ENCODE measurements around the gene STEAP3. TPM values are rescaled to one million over a fixed set of nuclear protein-coding genes. Genes with fewer than 3 reads are reported as not detected.

Gene STEAP3
- total RNA-seq, 1 donor from 2014 or later, result 38.8 TPM

DNA sequence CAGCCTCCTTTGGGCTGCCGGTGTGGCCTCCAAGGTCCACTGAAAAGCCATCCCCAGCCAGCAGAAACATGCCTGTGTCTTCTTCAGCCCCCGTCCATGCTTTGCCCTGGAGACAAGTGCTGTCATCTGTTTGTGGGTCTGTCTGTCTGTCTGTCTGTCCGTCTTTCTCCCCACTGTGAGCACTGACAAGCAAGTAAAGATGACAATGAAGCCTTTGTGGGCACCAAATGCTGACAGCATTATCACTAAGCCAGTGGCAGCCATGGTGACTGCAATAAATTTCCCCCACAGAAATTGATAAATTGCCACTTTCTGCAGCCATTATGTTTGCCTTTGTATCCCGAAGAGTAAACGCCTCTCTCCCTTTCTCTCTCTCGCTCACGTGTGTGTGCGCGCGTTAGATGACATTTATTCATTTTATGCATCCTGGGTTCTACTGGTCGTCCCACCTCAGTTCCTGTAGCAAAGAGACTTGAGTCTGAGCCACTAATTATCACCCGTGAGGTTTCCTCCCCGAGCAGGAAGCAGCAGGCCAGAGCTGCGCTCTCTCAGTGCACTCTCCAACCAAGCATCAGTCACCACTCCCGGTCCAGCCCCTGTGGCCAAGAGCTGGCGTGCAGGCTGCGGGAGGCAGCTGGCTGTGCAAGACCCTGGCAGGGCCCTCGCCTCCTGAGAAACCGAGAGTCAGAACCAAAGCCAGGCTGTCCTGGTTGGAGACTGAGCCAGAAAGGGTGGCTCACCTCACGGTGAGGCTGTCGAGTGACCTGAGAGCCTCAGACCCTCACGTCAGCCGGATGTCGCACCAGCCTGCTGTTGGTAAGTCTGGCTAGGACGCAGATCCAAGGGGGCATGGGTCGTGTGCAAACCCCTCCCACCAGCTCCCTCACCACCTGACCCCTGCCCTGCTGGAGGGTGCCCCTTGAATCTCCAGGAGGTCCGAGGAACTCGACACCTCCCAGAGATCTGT lies 6.9 kb downstream of the STEAP3 start:
- Mint-ChIP-seq H3K9me3 (ENCODE audit: unreplicated experiment) (peaks cover 3% of the 10 kb centered on the region), H3K27ac (ENCODE audit: unreplicated experiment) (peak overlapping the region; percentile 48), H3K36me3 (ENCODE audit: low read depth, unreplicated experiment) (peaks cover 10% of the 10 kb centered on the region), H3K4me1 (ENCODE audit: low read depth, unreplicated experiment) (peaks cover 48% of the 10 kb centered on the region), H3K4me3 (ENCODE audit: unreplicated experiment) (no peak overlapping the region), H3K27me3 (ENCODE audit: low read depth, unreplicated experiment) (peaks cover 3% of the 10 kb centered on the region)
- no peaks in the 10 kb centered on the region for H3K9me3 ChIP-seq (ENCODE audit: insufficient read depth, low read depth, low read length)
- FAIRE-seq (no peak), DNase-seq (ENCODE audit: low read depth) (peak; percentile 65)
- TF ChIP-seq, protein P1, sequence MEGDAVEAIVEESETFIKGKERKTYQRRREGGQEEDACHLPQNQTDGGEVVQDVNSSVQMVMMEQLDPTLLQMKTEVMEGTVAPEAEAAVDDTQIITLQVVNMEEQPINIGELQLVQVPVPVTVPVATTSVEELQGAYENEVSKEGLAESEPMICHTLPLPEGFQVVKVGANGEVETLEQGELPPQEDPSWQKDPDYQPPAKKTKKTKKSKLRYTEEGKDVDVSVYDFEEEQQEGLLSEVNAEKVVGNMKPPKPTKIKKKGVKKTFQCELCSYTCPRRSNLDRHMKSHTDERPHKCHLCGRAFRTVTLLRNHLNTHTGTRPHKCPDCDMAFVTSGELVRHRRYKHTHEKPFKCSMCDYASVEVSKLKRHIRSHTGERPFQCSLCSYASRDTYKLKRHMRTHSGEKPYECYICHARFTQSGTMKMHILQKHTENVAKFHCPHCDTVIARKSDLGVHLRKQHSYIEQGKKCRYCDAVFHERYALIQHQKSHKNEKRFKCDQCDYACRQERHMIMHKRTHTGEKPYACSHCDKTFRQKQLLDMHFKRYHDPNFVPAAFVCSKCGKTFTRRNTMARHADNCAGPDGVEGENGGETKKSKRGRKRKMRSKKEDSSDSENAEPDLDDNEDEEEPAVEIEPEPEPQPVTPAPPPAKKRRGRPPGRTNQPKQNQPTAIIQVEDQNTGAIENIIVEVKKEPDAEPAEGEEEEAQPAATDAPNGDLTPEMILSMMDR (IDR thresholded peaks at IDR 0.05; ENCODE audit: insufficient read depth, low read depth, low read length), result no peak
- TF ChIP-seq EZH2 (IDR thresholded peaks at IDR 0.05; ENCODE audit: insufficient read depth, low read length), result no peak
- no peaks in the 10 kb centered on the region for H3K36me3 ChIP-seq (ENCODE audit: insufficient read depth, low read length)
- H3K27ac ChIP-seq (ENCODE audit: low read depth, low read length), result peak overlapping the region; percentile 81
- peaks cover 46% of the 10 kb centered on the region for H3K79me2 ChIP-seq (ENCODE audit: insufficient read depth, low read length)
- H3K4me3 ChIP-seq (ENCODE audit: insufficient read depth, low read depth, low read length), result peak overlapping the region; percentile 30
- H2AFZ ChIP-seq (ENCODE audit: low read depth, low read length), result peak overlapping the region; percentile 75
- H3K9ac ChIP-seq (ENCODE audit: low read length), result peak overlapping the region; percentile 57
- peaks cover 15% of the 10 kb centered on the region for H4K20me1 ChIP-seq (ENCODE audit: insufficient read depth, low read length)
- peak overlapping the region; percentile 75 for H3K4me2 ChIP-seq (ENCODE audit: low read length)
- H3K4me1 ChIP-seq (ENCODE audit: insufficient read depth, low read length), result peaks cover 44% of the 10 kb centered on the region
- H3K27me3 ChIP-seq (ENCODE audit: insufficient read depth, low read length), result no peaks in the 10 kb centered on the region

DNA sequence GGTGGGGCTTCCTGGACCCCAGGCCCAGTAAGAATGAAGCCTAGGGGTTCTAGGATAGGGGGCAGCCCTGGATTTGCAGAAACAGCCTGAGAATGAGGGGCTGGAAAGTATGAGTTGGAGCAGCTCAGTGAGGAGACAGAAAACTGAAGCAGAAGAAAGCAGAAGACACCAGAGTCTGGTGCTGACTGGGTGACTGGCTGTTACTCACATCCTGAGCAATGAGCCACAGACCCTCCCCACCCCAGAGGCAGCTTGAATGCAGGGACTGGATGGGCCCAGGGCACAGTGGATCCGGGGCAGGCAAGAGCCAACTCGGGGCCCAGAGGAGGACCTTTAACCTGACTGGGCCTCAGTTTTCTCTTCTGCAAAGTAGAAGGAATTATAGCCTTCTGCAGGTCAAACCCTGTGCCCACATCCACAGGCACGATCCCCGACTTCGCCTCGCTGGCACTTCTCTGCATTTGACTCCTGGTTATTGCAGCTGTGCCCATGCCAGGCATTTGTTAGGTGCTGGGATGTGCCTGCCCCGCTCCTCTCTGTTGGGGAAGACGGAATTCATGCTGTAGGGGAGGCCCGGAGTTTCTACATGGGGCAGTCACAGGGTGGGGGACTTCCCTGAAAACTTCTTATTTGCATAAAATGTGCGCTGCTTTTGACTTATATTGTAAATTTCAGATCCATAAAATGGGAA lies 8.5 kb downstream of the STEAP3 start:
- H3K4me3 ChIP-seq (ENCODE audit: insufficient read depth, low read depth, low read length), result peak overlapping the region; percentile 30
- H3K9me3 Mint-ChIP-seq (ENCODE audit: unreplicated experiment), result peaks cover 3% of the 10 kb centered on the region
- H3K27me3 ChIP-seq (ENCODE audit: insufficient read depth, low read length), result no peaks in the 10 kb centered on the region
- H3K79me2 ChIP-seq (ENCODE audit: insufficient read depth, low read length), result peaks cover 45% of the 10 kb centered on the region
- peaks cover 7% of the 10 kb centered on the region for H3K36me3 Mint-ChIP-seq (ENCODE audit: low read depth, unreplicated experiment)
- peaks cover 44% of the 10 kb centered on the region for H3K4me1 ChIP-seq (ENCODE audit: insufficient read depth, low read length)
- DNase-seq (ENCODE audit: low read depth) (peak; percentile 56), FAIRE-seq (peak; percentile 90)
- H3K4me1 Mint-ChIP-seq (ENCODE audit: low read depth, unreplicated experiment), result peaks cover 57% of the 10 kb centered on the region
- H3K27ac ChIP-seq (ENCODE audit: low read depth, low read length), result peak overlapping the region; percentile 87
- TF ChIP-seq, protein P1 (IDR thresholded peaks at IDR 0.05; ENCODE audit: insufficient read depth, low read depth, low read length), result no peak
- TF ChIP-seq EZH2 (IDR thresholded peaks at IDR 0.05; ENCODE audit: insufficient read depth, low read length), result no peak
- peak overlapping the region; percentile 76 for H3K9ac ChIP-seq (ENCODE audit: low read length)
- H4K20me1 ChIP-seq (ENCODE audit: insufficient read depth, low read length), result peaks cover 18% of the 10 kb centered on the region
- peak overlapping the region; percentile 8 for H3K4me3 Mint-ChIP-seq (ENCODE audit: unreplicated experiment)
- peak overlapping the region; percentile 69 for H3K27ac Mint-ChIP-seq (ENCODE audit: unreplicated experiment)
- no peaks in the 10 kb centered on the region for H3K36me3 ChIP-seq (ENCODE audit: insufficient read depth, low read length)
- H3K4me2 ChIP-seq (ENCODE audit: low read length), result peak overlapping the region; percentile 75
- H3K27me3 Mint-ChIP-seq (ENCODE audit: low read depth, unreplicated experiment), result no peaks in the 10 kb centered on the region
- no peak overlapping the region for H2AFZ ChIP-seq (ENCODE audit: low read depth, low read length)
- no peaks in the 10 kb centered on the region for H3K9me3 ChIP-seq (ENCODE audit: insufficient read depth, low read depth, low read length)

Data from astrocyte (in vitro differentiated cells and primary cell).